ENCODE data around the gene NTSR2.

Gene NTSR2

DNA sequence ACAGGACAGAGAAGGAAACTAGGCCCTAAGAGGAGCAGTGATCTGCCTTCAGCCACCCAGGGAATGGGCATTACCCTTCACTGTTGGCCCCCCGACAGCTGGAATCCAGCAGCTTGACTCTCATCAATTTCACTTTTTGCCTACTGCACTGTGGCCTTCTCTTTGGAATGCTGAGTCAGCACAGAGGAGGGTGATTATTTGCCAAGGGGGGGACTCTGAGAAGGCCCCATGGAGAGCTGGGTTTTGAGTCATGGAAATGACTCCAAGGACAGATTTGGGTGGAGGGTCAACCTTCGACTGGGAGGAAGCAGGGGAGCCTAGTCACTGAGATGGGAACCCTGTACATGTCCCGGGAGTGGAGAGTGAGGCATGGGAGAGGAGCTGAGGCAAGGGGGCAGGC, 38.1 kb upstream of the NTSR2 start:
- Mint-ChIP-seq H3K27ac (no peak overlapping the region), H3K9me3 (no peaks in the 10 kb centered on the region), H3K4me1 (ENCODE audit: low read depth) (no peaks in the 10 kb centered on the region), H3K4me3 (no peak overlapping the region), H3K36me3 (ENCODE audit: low read depth) (no peaks in the 10 kb centered on the region), H3K27me3 (no peaks in the 10 kb centered on the region)
- no peak for DNase-seq

DNA sequence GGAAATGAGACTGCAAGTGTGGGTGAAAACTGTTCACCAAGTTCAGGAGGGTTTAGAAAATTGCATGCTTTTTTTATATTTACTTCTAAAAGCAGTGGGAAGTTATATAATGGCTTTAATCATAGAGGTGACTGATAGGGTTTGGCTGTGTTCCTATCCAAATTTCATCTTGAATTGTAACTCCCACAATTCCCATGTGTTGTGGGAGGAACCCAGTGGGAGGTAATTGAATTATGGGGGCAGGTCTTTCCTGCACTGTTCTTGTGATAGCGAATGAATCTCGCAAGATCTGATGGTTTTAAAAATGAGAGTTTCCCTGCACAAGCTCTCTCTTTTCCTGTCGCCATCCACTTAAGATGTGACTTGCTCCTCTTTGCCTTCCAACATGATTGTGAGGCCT, 35.7 kb upstream of the NTSR2 start:
- no peak overlapping the region for H3K27ac Mint-ChIP-seq
- H3K9me3 Mint-ChIP-seq = no peaks in the 10 kb centered on the region
- H3K27me3 Mint-ChIP-seq = no peaks in the 10 kb centered on the region
- H3K4me1 Mint-ChIP-seq (ENCODE audit: low read depth) = no peaks in the 10 kb centered on the region
- DNase-seq = no peak
- H3K4me3 Mint-ChIP-seq = no peak overlapping the region
- no peaks in the 10 kb centered on the region for H3K36me3 Mint-ChIP-seq (ENCODE audit: low read depth)

DNA sequence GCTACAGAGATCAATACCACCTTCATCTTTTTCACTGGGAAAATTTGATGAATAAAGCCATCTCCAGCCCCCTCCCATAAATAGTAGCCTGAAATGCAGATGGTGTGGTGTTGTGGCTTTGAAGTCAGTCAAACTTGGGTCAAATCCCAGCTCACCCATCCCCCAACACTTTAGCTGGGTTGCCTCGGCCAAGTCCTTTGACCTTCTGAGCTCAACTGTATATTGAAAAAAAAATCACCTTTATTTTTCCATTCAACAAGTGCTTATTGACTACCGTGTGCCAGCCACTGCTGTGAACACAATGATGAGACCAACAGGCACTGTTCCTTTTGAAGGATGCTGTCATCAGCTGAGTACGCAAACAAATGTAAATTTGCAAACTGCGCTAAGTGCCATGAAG, 35.1 kb upstream of the NTSR2 start:
- Mint-ChIP-seq H3K4me1 (ENCODE audit: low read depth) (no peaks in the 10 kb centered on the region), H3K4me3 (no peak overlapping the region), H3K36me3 (ENCODE audit: low read depth) (no peaks in the 10 kb centered on the region), H3K9me3 (no peaks in the 10 kb centered on the region), H3K27me3 (no peaks in the 10 kb centered on the region), H3K27ac (no peak overlapping the region)
- DNase-seq = no peak

DNA sequence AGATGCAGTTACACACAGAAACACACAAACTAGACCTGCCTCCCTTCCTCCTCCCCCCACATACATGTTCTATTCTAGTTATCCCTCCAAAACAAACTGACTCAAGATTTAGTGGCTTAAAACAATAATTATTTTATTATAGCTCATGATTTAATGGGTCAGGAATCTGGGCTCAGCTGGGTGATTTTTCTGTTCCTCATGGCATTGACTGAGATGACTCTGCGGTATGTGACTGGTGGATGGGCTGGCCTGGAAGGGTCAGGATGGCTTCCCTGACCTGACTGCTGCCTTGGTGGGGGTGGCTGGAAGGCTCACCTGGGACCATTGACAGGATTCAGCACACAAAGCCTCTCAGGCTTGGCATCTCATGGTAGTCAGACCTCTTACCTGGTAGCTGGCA, 33.7 kb upstream of the NTSR2 start:
- Mint-ChIP-seq H3K9me3 (no peaks in the 10 kb centered on the region), H3K36me3 (ENCODE audit: low read depth) (no peaks in the 10 kb centered on the region), H3K4me3 (no peak overlapping the region), H3K4me1 (ENCODE audit: low read depth) (no peaks in the 10 kb centered on the region), H3K27ac (no peak overlapping the region), H3K27me3 (no peaks in the 10 kb centered on the region)
- no peak for DNase-seq

DNA sequence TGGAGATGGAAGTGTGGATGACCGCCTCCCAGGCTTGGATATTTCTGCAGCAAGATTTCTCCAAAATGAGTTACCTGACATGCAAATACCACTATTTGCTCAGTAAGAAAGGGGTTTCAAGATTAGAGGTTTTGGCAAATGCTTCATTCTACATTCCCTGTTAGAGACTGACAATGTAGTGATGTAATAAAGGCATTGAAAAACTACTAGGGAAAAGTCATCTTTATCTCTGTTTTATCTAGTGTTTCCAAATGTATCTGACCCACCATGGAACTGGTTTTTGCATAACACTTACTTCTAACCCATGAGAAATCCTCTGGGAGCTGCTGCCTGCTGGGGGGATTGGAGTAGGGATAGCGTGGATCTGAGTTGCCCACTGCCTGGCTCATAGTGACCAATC, 33.0 kb upstream of the NTSR2 start:
- Mint-ChIP-seq H3K4me3 (no peak overlapping the region), H3K36me3 (ENCODE audit: low read depth) (no peaks in the 10 kb centered on the region), H3K27me3 (no peaks in the 10 kb centered on the region), H3K4me1 (ENCODE audit: low read depth) (no peaks in the 10 kb centered on the region), H3K9me3 (no peaks in the 10 kb centered on the region), H3K27ac (no peak overlapping the region)
- no peak for DNase-seq

DNA sequence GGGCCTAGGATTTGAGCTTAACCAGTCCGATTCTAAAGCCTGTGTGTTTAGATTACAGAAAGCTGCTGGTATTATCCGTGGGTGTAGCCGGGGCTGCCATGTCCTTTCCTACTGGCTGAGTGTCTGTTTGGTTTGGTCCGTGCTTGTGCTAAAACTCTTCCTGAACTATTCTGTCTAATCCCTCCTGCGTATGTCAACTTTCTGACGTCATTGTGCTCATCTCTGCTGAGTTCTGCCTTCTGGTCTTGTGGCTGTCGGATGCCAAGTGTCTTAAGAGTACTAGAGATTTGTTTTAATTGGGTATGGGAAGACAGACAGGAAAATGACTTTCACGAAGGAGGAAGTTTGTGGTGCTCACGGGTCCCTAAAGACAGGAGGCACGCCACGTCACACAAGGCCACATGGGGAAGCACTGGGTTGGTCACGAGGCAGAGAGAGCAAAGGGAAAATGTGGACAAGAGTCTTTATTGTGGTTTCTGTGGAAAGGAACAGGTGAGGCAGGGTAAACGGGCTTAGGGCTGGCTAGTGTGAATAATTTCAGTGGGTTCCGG, 31.8 kb upstream of the NTSR2 start:
- H3K27me3 Mint-ChIP-seq = peaks cover 4% of the 10 kb centered on the region
- H3K4me3 Mint-ChIP-seq = no peak overlapping the region
- no peaks in the 10 kb centered on the region for H3K36me3 Mint-ChIP-seq (ENCODE audit: low read depth)
- H3K9me3 Mint-ChIP-seq = no peaks in the 10 kb centered on the region
- no peak for DNase-seq
- H3K27ac Mint-ChIP-seq = no peak overlapping the region
- H3K4me1 Mint-ChIP-seq (ENCODE audit: low read depth) = no peaks in the 10 kb centered on the region

DNA sequence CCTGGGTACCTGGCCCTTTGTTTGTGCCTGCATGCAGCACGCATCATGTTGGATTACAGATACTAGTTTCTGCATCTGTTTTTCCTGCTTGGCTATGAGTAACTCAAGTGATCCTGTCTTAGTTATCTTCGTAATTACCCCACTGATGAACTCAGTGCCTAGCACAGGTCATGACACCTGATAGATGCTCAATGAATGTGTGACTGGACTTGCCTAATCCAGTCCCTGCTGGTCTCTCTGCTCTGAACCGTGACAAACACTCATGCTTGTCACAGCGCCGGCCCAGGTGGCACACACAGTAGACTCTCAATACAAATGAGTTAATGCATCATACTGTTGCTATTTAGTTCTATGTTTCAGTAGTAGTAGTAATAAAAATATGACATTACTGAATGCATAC, 31.2 kb upstream of the NTSR2 start:
- no peak overlapping the region for H3K4me3 Mint-ChIP-seq
- H3K36me3 Mint-ChIP-seq (ENCODE audit: low read depth) = no peaks in the 10 kb centered on the region
- no peak overlapping the region for H3K27ac Mint-ChIP-seq
- H3K4me1 Mint-ChIP-seq (ENCODE audit: low read depth) = no peaks in the 10 kb centered on the region
- DNase-seq = no peak
- H3K27me3 Mint-ChIP-seq = peaks cover 6% of the 10 kb centered on the region
- no peaks in the 10 kb centered on the region for H3K9me3 Mint-ChIP-seq

DNA sequence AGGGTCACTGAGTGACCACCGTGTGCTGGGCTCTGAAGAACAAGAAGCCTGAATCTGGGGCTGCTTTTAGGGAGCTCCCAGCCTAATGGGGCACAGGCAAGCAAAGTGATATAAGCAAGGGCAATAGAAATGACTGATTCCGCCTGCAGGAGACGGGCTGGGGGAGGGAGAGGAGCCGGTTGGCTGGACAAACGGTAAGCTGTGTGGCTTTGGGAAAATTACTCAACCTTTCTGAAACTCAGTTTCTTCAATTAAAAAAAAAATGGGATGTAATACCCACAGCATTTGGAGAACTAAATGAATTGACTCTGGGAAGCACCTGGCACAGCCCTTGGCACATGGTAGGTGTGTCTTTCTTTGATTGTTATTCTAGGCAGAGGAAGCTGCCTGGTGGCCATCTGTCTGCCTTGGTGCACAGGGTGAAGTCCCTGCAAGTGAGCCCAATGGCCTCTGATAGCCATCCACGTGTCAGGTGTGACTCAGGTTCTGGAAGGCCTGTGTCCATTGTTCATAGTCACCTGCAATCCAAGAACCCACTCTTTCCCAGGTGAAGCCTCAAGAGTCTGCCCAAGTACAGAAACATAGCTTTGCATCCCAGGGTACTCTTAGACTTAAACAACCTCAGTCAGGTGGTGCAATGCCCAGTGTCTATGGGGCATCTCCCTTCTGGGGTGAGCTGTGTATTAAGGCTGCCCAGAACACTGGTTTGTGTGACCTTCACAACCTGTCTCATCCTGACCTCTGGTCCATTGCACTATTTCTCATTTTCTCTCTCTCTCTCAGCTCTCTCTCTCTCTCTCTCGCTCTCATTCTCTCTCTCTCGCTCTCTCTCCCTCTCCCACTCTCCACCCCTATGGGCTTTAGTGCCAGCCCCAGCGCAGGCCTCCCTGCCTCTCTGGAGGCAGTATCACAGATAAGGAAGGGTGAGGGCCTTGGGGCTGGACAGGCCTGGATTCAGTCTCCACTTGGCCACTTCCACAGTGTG, 30.0 kb upstream of the NTSR2 start:
- no peak overlapping the region for H3K4me3 Mint-ChIP-seq
- H3K36me3 Mint-ChIP-seq (ENCODE audit: low read depth) = no peaks in the 10 kb centered on the region
- H3K4me1 Mint-ChIP-seq (ENCODE audit: low read depth) = no peaks in the 10 kb centered on the region
- DNase-seq = no peak
- H3K9me3 Mint-ChIP-seq = no peaks in the 10 kb centered on the region
- H3K27ac Mint-ChIP-seq = no peak overlapping the region
- peaks cover 6% of the 10 kb centered on the region for H3K27me3 Mint-ChIP-seq

DNA sequence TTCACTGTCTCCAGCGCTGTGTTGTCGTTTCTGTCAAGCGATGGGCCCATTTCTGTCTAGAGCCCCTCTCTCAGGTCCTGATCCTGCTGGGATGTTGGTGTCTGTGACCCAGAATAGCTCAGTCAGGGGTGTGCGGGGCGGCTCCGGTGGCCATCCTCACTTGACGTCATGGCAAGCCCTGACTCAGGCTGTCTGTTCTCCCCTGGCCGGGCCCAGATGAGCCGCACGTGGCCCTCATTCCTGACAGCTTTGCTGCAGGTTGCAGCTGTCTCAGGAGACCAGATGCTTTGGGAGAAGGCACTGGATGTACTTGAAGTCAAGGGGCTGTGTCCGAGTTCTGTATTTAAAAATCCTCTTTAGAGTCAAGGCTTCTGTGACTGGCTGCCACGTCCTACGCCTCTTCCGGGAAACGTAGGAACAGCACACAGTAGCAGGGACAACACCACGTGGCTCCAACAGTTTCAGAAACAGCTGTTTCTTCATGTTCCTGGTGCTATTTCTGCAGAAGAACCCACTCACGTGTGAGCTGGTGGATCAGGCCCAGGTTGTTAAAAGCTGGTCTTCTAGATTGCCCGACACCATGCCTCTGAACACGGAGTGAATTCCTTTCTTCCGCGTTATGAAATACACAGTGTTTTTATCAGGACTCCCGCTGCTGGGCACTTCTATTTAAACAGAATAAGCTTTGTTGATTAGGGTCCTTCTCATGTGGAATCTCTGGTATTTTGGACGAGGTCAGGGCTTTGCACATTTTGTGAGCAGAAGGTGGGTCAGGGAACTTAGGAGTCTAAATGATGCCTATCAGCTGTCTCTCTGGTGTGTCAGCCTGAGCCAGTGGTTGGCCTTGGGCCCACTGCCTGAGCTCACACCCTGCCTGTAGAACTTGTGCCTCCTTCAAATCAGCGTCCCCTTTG, 28.3 kb upstream of the NTSR2 start:
- no peak overlapping the region for H3K27ac Mint-ChIP-seq
- H3K9me3 Mint-ChIP-seq = no peaks in the 10 kb centered on the region
- no peak for DNase-seq
- H3K36me3 Mint-ChIP-seq (ENCODE audit: low read depth) = no peaks in the 10 kb centered on the region
- no peaks in the 10 kb centered on the region for H3K4me1 Mint-ChIP-seq (ENCODE audit: low read depth)
- H3K4me3 Mint-ChIP-seq = no peak overlapping the region
- peaks cover 6% of the 10 kb centered on the region for H3K27me3 Mint-ChIP-seq

DNA sequence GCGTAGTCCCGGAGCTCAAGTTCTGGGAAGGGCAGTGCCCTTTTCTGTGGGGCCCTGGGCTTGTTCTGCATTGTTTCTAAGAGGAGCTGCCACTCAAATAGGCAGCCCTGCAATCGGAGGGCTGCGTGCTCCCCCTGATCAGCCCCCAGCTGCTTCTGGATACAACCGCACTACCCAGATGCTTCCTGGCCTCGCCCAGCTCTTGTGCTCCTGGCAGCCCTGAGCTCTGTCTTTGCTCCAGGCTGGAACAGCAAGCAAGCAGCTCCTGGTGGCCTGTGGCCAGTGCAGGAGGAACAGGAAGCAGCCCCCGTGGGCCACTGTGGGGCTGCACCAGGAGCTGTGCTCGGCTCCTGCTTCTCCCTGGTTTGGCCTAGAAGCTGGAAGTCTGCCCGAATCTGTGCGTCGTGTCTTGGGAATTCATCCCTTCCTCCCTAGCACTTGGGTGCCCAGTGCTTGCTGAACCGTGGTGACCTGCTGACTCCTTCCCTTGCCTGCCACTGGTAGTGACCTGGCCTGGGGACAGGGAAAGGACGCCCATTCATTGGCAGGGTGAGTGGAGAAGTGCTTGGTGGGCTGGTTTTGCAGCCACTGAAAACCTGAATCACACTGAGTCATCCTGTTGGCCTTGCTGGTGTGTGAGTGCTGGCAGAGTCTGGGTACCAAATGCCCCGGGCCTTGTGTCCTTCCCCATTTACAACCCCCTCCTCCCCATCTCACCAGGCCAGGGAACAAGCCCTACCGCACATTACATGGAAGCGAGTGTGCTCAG, 27.3 kb upstream of the NTSR2 start:
- Mint-ChIP-seq H3K36me3 (ENCODE audit: low read depth) (no peaks in the 10 kb centered on the region), H3K4me1 (ENCODE audit: low read depth) (peaks cover 2% of the 10 kb centered on the region), H3K9me3 (no peaks in the 10 kb centered on the region), H3K27me3 (peaks cover 6% of the 10 kb centered on the region), H3K27ac (no peak overlapping the region), H3K4me3 (no peak overlapping the region)
- DNase-seq = no peak

DNA sequence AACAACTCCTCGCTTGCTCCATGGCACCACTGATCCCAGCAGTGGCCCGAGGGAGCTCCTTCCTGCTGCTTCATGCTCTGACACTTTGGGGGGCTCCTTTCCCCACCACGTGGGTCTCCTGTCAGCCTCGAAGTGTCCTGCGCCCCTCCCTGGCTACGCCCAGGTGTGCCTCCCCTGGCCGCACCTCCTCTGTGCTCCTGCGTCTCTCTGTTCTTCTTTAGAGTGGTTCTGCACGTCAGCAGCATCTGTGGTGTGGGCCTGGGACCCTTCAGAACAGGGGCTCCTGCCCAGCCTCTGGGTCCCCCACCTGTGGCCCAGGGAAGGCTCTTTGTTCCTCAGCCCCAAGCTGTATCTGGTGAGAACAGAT, 26.7 kb upstream of the NTSR2 start:
- Mint-ChIP-seq H3K4me3 (no peak overlapping the region), H3K27ac (no peak overlapping the region), H3K27me3 (peaks cover 6% of the 10 kb centered on the region), H3K9me3 (no peaks in the 10 kb centered on the region), H3K36me3 (ENCODE audit: low read depth) (no peaks in the 10 kb centered on the region), H3K4me1 (ENCODE audit: low read depth) (peaks cover 2% of the 10 kb centered on the region)
- no peak for DNase-seq

DNA sequence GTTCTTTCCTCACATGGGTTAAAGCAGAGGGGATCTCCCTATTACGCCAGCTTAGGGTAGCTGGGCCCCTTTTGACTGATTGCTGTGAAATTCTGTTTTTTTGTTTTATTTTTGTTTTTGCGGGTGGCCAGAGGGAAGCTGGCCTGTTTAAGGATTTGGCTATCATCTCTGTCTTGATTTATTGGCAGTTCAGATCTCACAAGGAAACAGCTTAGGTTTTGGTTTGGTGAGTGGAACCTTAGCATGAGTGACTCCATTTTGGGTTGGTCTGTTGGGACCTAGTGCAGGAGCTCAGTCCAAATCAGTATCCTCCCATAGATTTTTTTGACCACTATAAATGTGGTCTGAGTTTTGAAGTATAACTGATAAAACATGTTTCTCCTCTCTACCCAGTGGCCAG, 25.6 kb upstream of the NTSR2 start:
- no peak for DNase-seq
- Mint-ChIP-seq H3K4me3 (no peak overlapping the region), H3K36me3 (ENCODE audit: low read depth) (no peaks in the 10 kb centered on the region), H3K9me3 (no peaks in the 10 kb centered on the region), H3K4me1 (ENCODE audit: low read depth) (peaks cover 2% of the 10 kb centered on the region), H3K27me3 (peaks cover 6% of the 10 kb centered on the region), H3K27ac (no peak overlapping the region)

DNA sequence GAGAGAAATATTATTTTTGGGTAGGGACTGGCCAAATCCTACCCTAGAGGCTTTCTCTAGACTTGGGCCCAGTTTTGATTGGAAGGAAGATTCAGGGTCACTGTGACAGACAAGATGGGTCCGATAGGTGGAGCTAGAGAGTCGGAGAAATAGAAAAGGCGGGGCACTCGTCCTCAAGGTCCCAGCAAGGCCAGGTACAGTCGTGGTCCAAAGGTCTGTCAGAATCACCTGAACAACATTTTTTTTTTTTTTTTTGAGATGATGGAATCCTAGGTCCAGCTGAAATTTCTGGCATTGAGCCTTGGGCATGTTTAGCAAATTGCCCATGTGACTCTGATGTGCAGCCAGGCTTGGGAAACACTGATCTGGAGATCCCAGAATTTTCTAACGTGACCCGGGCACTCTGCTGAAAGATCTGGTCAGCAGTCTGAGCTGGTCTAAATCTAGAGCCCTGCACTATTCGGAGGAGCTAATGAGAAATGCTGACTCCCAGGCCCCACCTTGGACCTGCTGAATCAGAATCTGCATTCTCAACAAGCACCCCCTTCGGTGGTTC, 23.0 kb upstream of the NTSR2 start:
- no peaks in the 10 kb centered on the region for H3K9me3 Mint-ChIP-seq
- no peak overlapping the region for H3K27ac Mint-ChIP-seq
- peak; percentile 60 for DNase-seq
- peaks cover 13% of the 10 kb centered on the region for H3K4me1 Mint-ChIP-seq (ENCODE audit: low read depth)
- H3K27me3 Mint-ChIP-seq = peaks cover 6% of the 10 kb centered on the region
- no peak overlapping the region for H3K4me3 Mint-ChIP-seq
- H3K36me3 Mint-ChIP-seq (ENCODE audit: low read depth) = no peaks in the 10 kb centered on the region

DNA sequence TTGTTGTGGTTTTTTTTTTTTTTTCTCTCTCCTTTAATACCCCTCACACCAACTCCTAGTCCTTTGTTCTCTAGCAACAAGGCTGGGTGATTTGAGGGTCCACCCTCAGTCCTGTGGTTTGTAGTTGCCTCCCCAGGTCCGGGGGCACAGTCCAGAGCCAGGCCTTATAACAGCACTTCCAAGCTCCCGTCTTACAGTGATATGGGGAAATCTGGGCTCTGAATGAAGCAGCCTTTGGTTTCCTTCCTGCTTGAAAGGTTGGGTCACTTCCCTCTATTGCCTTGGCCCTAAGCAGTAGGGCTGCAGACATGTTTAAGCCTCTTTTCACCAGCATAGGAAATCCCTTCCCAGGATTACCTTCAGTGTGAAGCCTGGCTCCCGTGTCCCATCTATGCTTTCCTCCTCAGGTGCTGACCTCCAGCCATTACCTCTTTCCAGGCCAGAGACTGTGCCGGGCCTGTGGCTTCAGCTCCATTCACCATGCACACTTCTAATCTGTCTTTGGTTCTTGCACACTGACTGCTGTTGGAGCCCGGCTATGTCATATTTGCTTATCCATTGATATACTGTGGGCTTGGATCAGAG, 21.2 kb upstream of the NTSR2 start:
- no peaks in the 10 kb centered on the region for H3K36me3 Mint-ChIP-seq (ENCODE audit: low read depth)
- no peak overlapping the region for H3K27ac Mint-ChIP-seq
- peaks cover 8% of the 10 kb centered on the region for H3K27me3 Mint-ChIP-seq
- no peak overlapping the region for H3K4me3 Mint-ChIP-seq
- peaks cover 15% of the 10 kb centered on the region for H3K4me1 Mint-ChIP-seq (ENCODE audit: low read depth)
- H3K9me3 Mint-ChIP-seq = no peaks in the 10 kb centered on the region
- DNase-seq = no peak
